HEK293T (cell line): ENCODE results near the gene RNF112.
"Not testable (repeated sequence)": the region's sequence is repeated elsewhere in the genome, so short reads cannot be mapped to it uniquely, and the experiment has no call there.

ENCODE experiments used
- CTCF ChIA-PET: fragments of 350-600 bp; formaldehyde crosslinking; extraction: SDS; loops from one replicate; lab custom pipeline; 2021; ENCODE audit warnings: antibody characterized with exemption, inconsistent platforms; lab: Yijun Ruan, JAX
- POLR2A ChIA-PET: fragments of 350-600 bp; formaldehyde crosslinking; extraction: SDS; loops from one replicate; lab custom pipeline; 2020; ENCODE audit warnings: antibody characterized with exemption, inconsistent platforms; lab: Yijun Ruan, JAX
- DNase-seq: peaks from one replicate; pipeline ENCODE4 v3.0.0; 2012; ENCODE audit warnings: mixed read lengths; ENCODE audit errors: extremely low spot score
- ARNT ChIP-seq: fragments of 450-650 bp; IDR thresholded peaks from 2 replicates; pipeline ENCODE4 v1.6.1; 2017; ENCODE audit warnings: mild to moderate bottlenecking
- BHLHE40 ChIP-seq: fragments of 450-650 bp; IDR thresholded peaks from 2 replicates; pipeline ENCODE4 v1.6.1; 2016; ENCODE audit warnings: mild to moderate bottlenecking, moderate library complexity, borderline replicate concordance
- CTBP1 ChIP-seq: fragments of 450-650 bp; IDR thresholded peaks from 2 replicates; pipeline ENCODE4 v1.6.1; 2016; ENCODE audit warnings: borderline replicate concordance
- ELF4 ChIP-seq: fragments of 450-650 bp; IDR thresholded peaks from 2 replicates; pipeline ENCODE4 v1.6.1; 2017; ENCODE audit warnings: antibody characterized with exemption
- FOXA1 ChIP-seq: fragments of 450-650 bp; IDR thresholded peaks from 2 replicates; pipeline ENCODE4 v1.6.1; 2016; ENCODE audit warnings: mild to moderate bottlenecking
- FOXK2 ChIP-seq: fragments of 450-650 bp; IDR thresholded peaks from 2 replicates; pipeline ENCODE4 v1.6.1; 2016; ENCODE audit warnings: mild to moderate bottlenecking
- FOXM1 ChIP-seq: fragments of 450-650 bp; IDR thresholded peaks from 2 replicates; pipeline ENCODE4 v1.6.1; 2017; ENCODE audit warnings: mild to moderate bottlenecking, borderline replicate concordance
- HDGF ChIP-seq: fragments of 450-650 bp; IDR thresholded peaks from 2 replicates; pipeline ENCODE4 v1.6.1; 2017; ENCODE audit warnings: antibody characterized with exemption, borderline replicate concordance
- L3MBTL2 ChIP-seq: fragments of 450-650 bp; conservative IDR thresholded peaks from 2 replicates; pipeline ENCODE4 v1.6.1; 2016; ENCODE audit warnings: mild to moderate bottlenecking
- LEF1 ChIP-seq: fragments of 450-650 bp; IDR thresholded peaks from 2 replicates; pipeline ENCODE4 v1.6.1; 2017; ENCODE audit warnings: mild to moderate bottlenecking, borderline replicate concordance
- NFRKB ChIP-seq: fragments of 450-650 bp; IDR thresholded peaks from 2 replicates; pipeline ENCODE4 v1.6.1; 2016; ENCODE audit warnings: mild to moderate bottlenecking, moderate library complexity
- SP1 ChIP-seq: fragments of 450-650 bp; IDR thresholded peaks from 2 replicates; pipeline ENCODE4 v1.6.1; 2017
- SUZ12 ChIP-seq: fragments of 450-650 bp; IDR thresholded peaks from 2 replicates; pipeline ENCODE4 v1.6.1; 2016; ENCODE audit warnings: mild to moderate bottlenecking
- TARDBP ChIP-seq: fragments of 450-650 bp; IDR thresholded peaks from 2 replicates; pipeline ENCODE4 v1.6.1; 2016
- ZNF384 ChIP-seq: fragments of 450-650 bp; IDR thresholded peaks from 2 replicates; pipeline ENCODE4 v1.6.1; 2016
- TF ChIP-seq, protein P1 (sequence below): fragments of 450-650 bp; IDR thresholded peaks from 2 replicates; pipeline ENCODE4 v1.6.1; 2016

RNF112 gene

GRCh38 chr17:19457046-19457445 is 46.0 kb downstream of the RNF112 start:
- ChIA-PET POLR2A (interaction anchor here (1.4 kb wide), 1 partner anchor 79 kb away, joined by 10 read pairs; the partner anchor contains the start of gene MAPK7), CTCF (interaction anchor here (1.6 kb wide), 1 partner anchor 94 kb away, joined by 7 read pairs; the partner anchor contains the start of gene B9D1)
- TF ChIP-seq ZNF384 (no peak), FOXM1 (no peak), ELF4 (no peak), SP1 (no peak), LEF1 (no peak), BHLHE40 (no peak)
- TF ChIP-seq, protein P1, sequence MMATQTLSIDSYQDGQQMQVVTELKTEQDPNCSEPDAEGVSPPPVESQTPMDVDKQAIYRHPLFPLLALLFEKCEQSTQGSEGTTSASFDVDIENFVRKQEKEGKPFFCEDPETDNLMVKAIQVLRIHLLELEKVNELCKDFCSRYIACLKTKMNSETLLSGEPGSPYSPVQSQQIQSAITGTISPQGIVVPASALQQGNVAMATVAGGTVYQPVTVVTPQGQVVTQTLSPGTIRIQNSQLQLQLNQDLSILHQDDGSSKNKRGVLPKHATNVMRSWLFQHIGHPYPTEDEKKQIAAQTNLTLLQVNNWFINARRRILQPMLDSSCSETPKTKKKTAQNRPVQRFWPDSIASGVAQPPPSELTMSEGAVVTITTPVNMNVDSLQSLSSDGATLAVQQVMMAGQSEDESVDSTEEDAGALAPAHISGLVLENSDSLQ, result no peak
- DNase-seq, result no peak

- ChIA-PET POLR2A (interaction anchor here (0.8 kb wide), 1 partner anchor 80 kb away, joined by 3 read pairs; no protein-coding TSS in a partner anchor), CTCF (interaction anchor here (0.7 to 1.6 kb wide), 2 partner anchors 95 to 291 kb away, joined by 3 to 7 read pairs; partner anchors contain the start of gene B9D1)
- no peak for TF ChIP-seq LEF1
- no peak for TF ChIP-seq SP1
- no peak for DNase-seq
Observed at GRCh38 chr17:19457830-19458271, 46.8 kb downstream of the RNF112 start.

DNA sequence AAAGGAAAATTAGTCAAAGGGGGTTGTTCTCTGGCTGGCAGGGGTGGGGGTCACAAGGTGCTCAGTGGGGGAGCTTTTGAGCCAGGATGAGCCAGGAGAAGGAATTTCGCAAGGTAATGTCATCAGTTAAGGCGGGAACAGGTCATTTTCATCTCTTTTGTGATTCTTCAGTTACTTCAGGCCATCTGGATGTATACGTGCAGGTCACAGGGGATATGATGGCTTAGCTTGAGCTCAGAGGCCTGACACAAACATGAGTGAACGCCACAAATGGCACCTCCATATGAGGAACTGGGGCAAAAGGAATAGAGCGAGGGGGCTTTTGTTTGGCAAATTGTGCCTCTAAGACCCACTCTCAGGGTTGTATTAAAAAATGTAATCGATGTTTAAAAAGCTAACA is 47.4 kb downstream of the RNF112 start:
- CTCF ChIA-PET, result interaction anchor here (0.7 to 1.6 kb wide), 2 partner anchors 96 to 290 kb away, joined by 3 to 7 read pairs; partner anchors contain the start of gene B9D1
- POLR2A ChIA-PET, result interaction anchor here (0.8 to 0.9 kb wide), 2 partner anchors 81 to 96 kb away, joined by 3 read pairs; partner anchors contain the start of gene B9D1
- DNase-seq, result not testable (repeated sequence)

GRCh38 chr17:19459018-19459655 is 48.1 kb downstream of the RNF112 start:
- POLR2A ChIA-PET, result interaction anchor here (0.9 kb wide), 1 partner anchor 97 kb away, joined by 3 read pairs; the partner anchor contains the start of gene B9D1
- DNase-seq, CTCF ChIA-PET: not testable (repeated sequence)

DNA sequence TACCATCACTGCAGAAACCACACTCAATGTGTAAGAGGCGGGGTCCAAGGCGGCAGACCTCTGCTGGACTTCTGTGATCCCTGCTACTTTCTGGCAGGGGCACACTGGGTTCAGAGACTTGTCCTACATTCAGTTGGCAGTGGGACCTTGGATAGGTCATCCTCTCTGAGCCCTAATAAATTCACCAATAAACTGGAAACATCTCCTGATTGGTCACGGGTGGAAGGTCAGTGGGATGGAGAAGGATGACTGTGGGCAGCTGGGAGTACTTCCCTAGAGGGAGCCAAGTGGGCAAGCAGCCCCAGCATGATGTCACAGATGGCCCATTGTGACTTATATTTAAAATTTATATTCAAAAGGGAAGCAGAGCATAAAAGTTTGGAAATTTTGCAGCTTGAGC is 49.7 kb downstream of the RNF112 start:
- ChIA-PET CTCF (interaction anchor here (1.0 kb wide), 1 partner anchor 303 kb away, joined by 3 read pairs; no protein-coding TSS in a partner anchor), POLR2A (no interaction called here)
- no peak for DNase-seq
- TF ChIP-seq FOXM1 (no peak), ZNF384 (no peak), NFRKB (no peak), TARDBP (no peak), FOXA1 (no peak), LEF1 (no peak), ELF4 (no peak), SP1 (no peak), ARNT (no peak), HDGF (no peak), BHLHE40 (no peak), SUZ12 (no peak), CTBP1 (no peak), L3MBTL2 (no peak), FOXK2 (no peak)
- TF ChIP-seq, protein P1, result no peak

DNA sequence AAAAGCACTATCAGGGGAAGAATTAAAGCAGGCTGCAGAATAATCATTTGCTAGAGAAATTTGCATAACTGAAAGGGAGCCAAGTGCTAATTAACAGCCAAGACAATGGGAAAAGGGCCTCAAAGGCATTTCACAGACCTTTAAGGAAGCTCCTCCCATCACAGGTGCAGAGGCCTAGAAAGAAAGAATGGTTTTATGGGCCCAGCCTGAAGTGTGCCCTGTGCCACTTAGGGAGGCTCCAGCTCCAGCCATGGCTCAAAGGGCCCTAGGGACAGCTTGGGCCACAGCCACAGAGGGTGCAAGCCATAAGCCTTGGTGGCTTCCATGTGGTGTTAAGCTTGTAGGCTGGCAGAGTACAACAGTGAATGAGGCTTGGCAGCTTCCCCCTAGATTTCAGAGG is 50.1 kb downstream of the RNF112 start:
- CTCF ChIA-PET, result interaction anchor here (1.0 kb wide), 1 partner anchor 302 kb away, joined by 3 read pairs; no protein-coding TSS in a partner anchor

More for the DNA sequence above, 50.1 kb downstream of the RNF112 start:
- TF ChIP-seq ZNF384 (no peak), FOXM1 (no peak), NFRKB (no peak), LEF1 (no peak), BHLHE40 (no peak), ARNT (no peak), CTBP1 (no peak), SUZ12 (no peak), SP1 (no peak), L3MBTL2 (no peak), HDGF (no peak)
- TF ChIP-seq, protein P1, result no peak
- DNase-seq, result no peak
- POLR2A ChIA-PET, result no interaction called here
